IMR-90 (cell line): ENCODE results near the gene DLL4. TPM values are rescaled to one million over a fixed set of nuclear protein-coding genes. Genes with fewer than 3 reads are reported as not detected.

Source experiments
- ATAC-seq: fragments of 200-7000 bp; cut with Tn5 transposase; 2 replicates; pipeline ENCODE4 v1.9.1; 2020; ENCODE audit warnings: low read depth, mild to moderate bottlenecking, moderate library complexity
- BruUV-seq: library from RNA; stranded (reverse); fragments of 400-500 nt; replicated peaks from 2 replicates; lab custom pipeline; 2021; lab: Mats Ljungman, UMichigan
- CTCF ChIA-PET: fragments of 300-600 bp; formaldehyde crosslinking; extraction: SDS; loops from one replicate; lab custom pipeline; 2021; ENCODE audit warnings: antibody characterized with exemption; lab: Yijun Ruan, JAX
- POLR2A ChIA-PET: fragments of 300-600 bp; sonication (Branson Sonifier 250); formaldehyde crosslinking; loops from one replicate; lab custom pipeline; 2022; ENCODE audit warnings: antibody characterized with exemption; ENCODE audit not compliant: unreplicated experiment; lab: Charles Lee
- DNase-seq: peaks from one replicate; pipeline ENCODE4 v3.0.0; 2013
- H2AFZ ChIP-seq: replicated peaks from 2 replicates; pipeline ENCODE3; 2013; ENCODE audit warnings: low read length, mild to moderate bottlenecking; ENCODE audit not compliant: poor library complexity
- H2AK5ac ChIP-seq: 2 replicates; pipeline ENCODE4 v1.6.1; 2013; ENCODE audit warnings: low read depth, low read length, inconsistent platforms
- H2AK9ac ChIP-seq: replicated peaks from 2 replicates; pipeline ENCODE3; 2013; ENCODE audit warnings: mild to moderate bottlenecking, low read depth, low read length, moderate library complexity; ENCODE audit not compliant: poor library complexity
- H2BK120ac ChIP-seq: 2 replicates; pipeline ENCODE4 v1.6.1; 2013; ENCODE audit warnings: low read depth, low read length, inconsistent platforms
- H2BK15ac ChIP-seq: 3 replicates; pipeline ENCODE4 v1.6.1; 2013; ENCODE audit warnings: low read depth, low read length, inconsistent platforms
- H2BK20ac ChIP-seq: 2 replicates; pipeline ENCODE4 v1.6.1; 2013; ENCODE audit warnings: low read depth, mild to moderate bottlenecking, inconsistent platforms, low read length, moderate library complexity
- H2BK5ac ChIP-seq: 2 replicates; pipeline ENCODE4 v1.6.1; 2013; ENCODE audit warnings: mild to moderate bottlenecking, low read depth, low read length, inconsistent platforms; ENCODE audit not compliant: poor library complexity, severe bottlenecking
- H3K14ac ChIP-seq: replicated peaks from 2 replicates; pipeline ENCODE4 v1.6.1; 2013; ENCODE audit warnings: low read depth, low read length, inconsistent platforms
- H3K18ac ChIP-seq: 2 replicates; pipeline ENCODE4 v1.6.1; 2013; ENCODE audit warnings: low read depth, low read length, control low read depth
- H3K23ac ChIP-seq: 2 replicates; pipeline ENCODE4 v1.6.1; 2013; ENCODE audit warnings: low read depth, low read length, inconsistent platforms
- H3K27ac ChIP-seq: 2 replicates; pipeline ENCODE4 v1.5.1; 2013; ENCODE audit warnings: mild to moderate bottlenecking, control low read depth, low read length; ENCODE audit not compliant: insufficient read depth
- H3K27me3 ChIP-seq: 2 replicates; pipeline ENCODE4 v1.6.1; 2013; ENCODE audit warnings: low read length; ENCODE audit not compliant: control insufficient read depth, insufficient read depth
- H3K36me3 ChIP-seq: 2 replicates; pipeline ENCODE4 v1.6.1; 2013; ENCODE audit warnings: low read length, mixed read lengths; ENCODE audit not compliant: control insufficient read depth, insufficient read depth
- H3K4ac ChIP-seq: 2 replicates; pipeline ENCODE4 v1.6.1; 2013; ENCODE audit warnings: low read depth, low read length, inconsistent platforms
- H3K4me1 ChIP-seq: 2 replicates; pipeline ENCODE4 v1.6.1; 2013; ENCODE audit warnings: low read length, mixed read lengths; ENCODE audit not compliant: control insufficient read depth, insufficient read depth
- H3K4me2 ChIP-seq: 2 replicates; pipeline ENCODE4 v1.6.1; 2013; ENCODE audit warnings: low read depth, mild to moderate bottlenecking, control low read depth, low read length, moderate library complexity
- H3K4me3 ChIP-seq: 2 replicates; pipeline ENCODE4 v1.5.1; 2013; ENCODE audit warnings: low read depth, mild to moderate bottlenecking, control low read depth, low read length, moderate library complexity; ENCODE audit not compliant: insufficient read depth
- H3K56ac ChIP-seq: 2 replicates; pipeline ENCODE4 v1.6.1; 2013; ENCODE audit warnings: low read length, inconsistent platforms; ENCODE audit not compliant: insufficient read depth; ENCODE audit errors: extremely low read depth
- H3K79me1 ChIP-seq, 2 experiments: 2 replicates each; pipeline ENCODE4 v1.6.1; 2013; ENCODE audit warnings: low read length in 2 of 2, inconsistent platforms in 1 of 2, low read depth in 1 of 2
- H3K9ac ChIP-seq: 2 replicates; pipeline ENCODE4 v1.6.1; 2013; ENCODE audit warnings: low read depth, low read length, control low read depth
- H3K9me1 ChIP-seq: 2 replicates; pipeline ENCODE4 v1.6.1; 2013; ENCODE audit warnings: low read length, inconsistent platforms; ENCODE audit not compliant: insufficient read depth
- H3K9me3 ChIP-seq: 2 replicates; pipeline ENCODE4 v1.6.1; 2013; ENCODE audit warnings: low read length; ENCODE audit not compliant: control insufficient read depth, insufficient read depth
- H4K20me1 ChIP-seq: 2 replicates; pipeline ENCODE4 v1.6.1; 2013; ENCODE audit warnings: low read length, inconsistent platforms; ENCODE audit not compliant: insufficient read depth
- H4K5ac ChIP-seq: 2 replicates; pipeline ENCODE4 v1.6.1; 2013; ENCODE audit warnings: mild to moderate bottlenecking, low read depth, low read length, control low read depth
- H4K8ac ChIP-seq, 2 experiments: 2 replicates each; pipeline ENCODE4 v1.6.1; 2013; ENCODE audit warnings: low read depth in 2 of 2, low read length in 2 of 2, control low read depth in 1 of 2, inconsistent platforms in 1 of 2
- H4K91ac ChIP-seq: 2 replicates; pipeline ENCODE4 v1.6.1; 2013; ENCODE audit warnings: low read depth, low read length, inconsistent platforms; ENCODE audit not compliant: insufficient read depth
- BHLHE40 ChIP-seq: fragments of 150-350 bp; IDR thresholded peaks from 2 replicates; pipeline ENCODE4 v1.6.1; 2016; ENCODE audit warnings: mild to moderate bottlenecking, low read depth, low read length
- CTCF ChIP-seq: conservative IDR thresholded peaks from 2 replicates; pipeline ENCODE4 v1.5.1; 2012; ENCODE audit warnings: mild to moderate bottlenecking, low read depth, low read length, improper control_type of control experiment
- ELK1 ChIP-seq: fragments of 150-350 bp; IDR thresholded peaks from 2 replicates; pipeline ENCODE4 v1.6.1; 2016; ENCODE audit warnings: low read depth, mild to moderate bottlenecking, low read length, moderate library complexity, borderline replicate concordance
- FOS ChIP-seq: fragments of 150-350 bp; IDR thresholded peaks from 2 replicates; pipeline ENCODE4 v1.6.1; 2016; ENCODE audit warnings: low read depth, low read length
- MAZ ChIP-seq: IDR thresholded peaks from 2 replicates; pipeline ENCODE4 v1.6.1; 2012; ENCODE audit warnings: low read depth, mild to moderate bottlenecking, low read length, improper control_type of control experiment, moderate library complexity, borderline replicate concordance
- WGBS, 2 experiments: methylation state at CpG; one replicate each; pipeline versions ENCODE4 v1.1.5 to v1.1.7; 2013; ENCODE audit warnings: missing lambda C conversion rate in 2 of 2; ENCODE audit not compliant: insufficient read length in 1 of 2; ENCODE audit errors: extremely low coverage in 2 of 2; 5-methylcytosine and 5-hydroxymethylcytosine counted together
- dilution Hi-C: fragments of 300-500 bp; cut with HindIII; formaldehyde crosslinking; loops from one replicate; pipeline ENCODE4 v1.14.3; 2018; ENCODE audit warnings: low sequenced_read_pairs; ENCODE audit not compliant: unreplicated experiment
- in situ Hi-C: fragments of 300-500 bp; cut with MboI; formaldehyde crosslinking; loops from 3 replicates; pipeline ENCODE4 v1.14.3; 2019; ENCODE audit warnings: low sequenced_read_pairs, inconsistent platforms, mixed read lengths
- intact Hi-C: fragments of 100-400 bp; cut with micrococcal nuclease; formaldehyde crosslinking; loops from 2 replicates; pipeline ENCODE4 v1.10.0; 2022
- polyA plus RNA-seq, 3 experiments: library from polyadenylated mRNA; depleted of rRNA; stranded (reverse); fragments of >200 nt; gene quantifications; 2 replicates each; pipeline ENCODE4 v1.2.3, GENCODE V29; 2012; ENCODE audit warnings: low replicate concordance in 1 of 3
- total RNA-seq: library from RNA; depleted of rRNA; stranded (reverse); fragments of >200 nt; gene quantifications from 2 replicates; pipeline ENCODE4 v1.2.3, GENCODE V29; 2012
- TF ChIP-seq, protein P1 (sequence below): fragments of 150-350 bp; IDR thresholded peaks from 2 replicates; pipeline ENCODE4 v1.6.1; 2017; ENCODE audit warnings: mild to moderate bottlenecking, antibody characterized with exemption, low read length, low read depth

The DLL4 gene
- total and polyA plus RNA-seq, 2 of the 4 experiments (the other 2 are of a cell fraction): 1.8 to 3.4 TPM

GRCh38 chr15:40929660-40930429 lies 705 bp downstream of the DLL4 start:
- dilution Hi-C loops: no loop called here
- H4K8ac ChIP-seq: peak overlapping the region in 1 of 2 experiments; percentile 15; a peak in 1 of 4 replicates
- H3K36me3 ChIP-seq: peaks cover under 1% of the 10 kb centered on the region; the same call in 1 of the 2 replicates
- POLR2A ChIA-PET: no interaction called here
- BruUV-seq: no TSS peak
- H3K27me3 ChIP-seq: peaks cover 26% of the 10 kb centered on the region
- no peak overlapping the region for H2BK5ac ChIP-seq
- CTCF ChIA-PET: interaction anchor here (0.6 to 2.5 kb wide), 10 partner anchors 12 to 95 kb away, joined by 3 to 12 read pairs (median 4); no protein-coding TSS in a partner anchor
- WGBS, 2 experiments: 2% methylated on average over 24 of the region's 56 CpGs; no CpG with 5 or more reads in 1 of the 2 experiments
- DNase-seq (peak; percentile 64), ATAC-seq (peak; percentile 71)
- TF ChIP-seq, protein P1, sequence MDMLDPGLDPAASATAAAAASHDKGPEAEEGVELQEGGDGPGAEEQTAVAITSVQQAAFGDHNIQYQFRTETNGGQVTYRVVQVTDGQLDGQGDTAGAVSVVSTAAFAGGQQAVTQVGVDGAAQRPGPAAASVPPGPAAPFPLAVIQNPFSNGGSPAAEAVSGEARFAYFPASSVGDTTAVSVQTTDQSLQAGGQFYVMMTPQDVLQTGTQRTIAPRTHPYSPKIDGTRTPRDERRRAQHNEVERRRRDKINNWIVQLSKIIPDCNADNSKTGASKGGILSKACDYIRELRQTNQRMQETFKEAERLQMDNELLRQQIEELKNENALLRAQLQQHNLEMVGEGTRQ: no peak
- no peak for TF ChIP-seq FOS
- TF ChIP-seq CTCF: 0 out of 2 replicates have a peak, but pooled peaks have one; percentile 7
- TF ChIP-seq ELK1: no peak
- no peak for TF ChIP-seq BHLHE40
- no peak for TF ChIP-seq MAZ
- peaks cover 0 to 47% of the 10 kb centered on the region in 2 experiments; a peak in 3 of 4 replicates for H3K79me1 ChIP-seq
- H3K4ac ChIP-seq: peak overlapping the region; percentile 50
- H2AK5ac ChIP-seq: 0 out of 2 replicates have a peak overlapping the region, but pooled peaks have one; percentile 56
- H3K9me3 ChIP-seq: no peaks in the 10 kb centered on the region
- H3K4me3 ChIP-seq: peak overlapping the region; percentile 85
- H2BK20ac ChIP-seq: no peak overlapping the region
- H3K9ac ChIP-seq: peak overlapping the region; percentile 58
- peak overlapping the region; percentile 60 for H2AK9ac ChIP-seq
- in situ Hi-C loops: no loop called here
- H3K9me1 ChIP-seq: peaks cover 16% of the 10 kb centered on the region
- no peak overlapping the region for H2BK120ac ChIP-seq
- H3K27ac ChIP-seq: no peak overlapping the region; the same call in 1 of the 2 replicates
- H3K56ac ChIP-seq: no peak overlapping the region
- peak overlapping the region; percentile 77; the same call in 1 of the 2 replicates for H3K23ac ChIP-seq
- H3K14ac ChIP-seq: peak overlapping the region; percentile 40
- intact Hi-C loops: no loop called here
- no peak overlapping the region for H3K18ac ChIP-seq
- H4K20me1 ChIP-seq: peaks cover 38% of the 10 kb centered on the region
- no peak overlapping the region; the same call in 2 of the 3 replicates for H2BK15ac ChIP-seq
- no peak overlapping the region for H4K5ac ChIP-seq
- peak overlapping the region; percentile 21 for H4K91ac ChIP-seq
- H2AFZ ChIP-seq: peak overlapping the region; percentile 96
- H3K4me2 ChIP-seq: peak overlapping the region; percentile 99
- H3K4me1 ChIP-seq: peaks cover 21% of the 10 kb centered on the region
